NCI-H524 (cell line): ENCODE data around the gene NT5M.
"Not testable (repeated sequence)": the region's sequence is repeated elsewhere in the genome, so short reads cannot be mapped to it uniquely, and the experiment has no call there.

Source experiments
- DNase-seq, 2 experiments: peaks; one replicate each; lab custom pipeline; 2025; lab: John Stamatoyannopoulos, UW

The NT5M gene

DNA sequence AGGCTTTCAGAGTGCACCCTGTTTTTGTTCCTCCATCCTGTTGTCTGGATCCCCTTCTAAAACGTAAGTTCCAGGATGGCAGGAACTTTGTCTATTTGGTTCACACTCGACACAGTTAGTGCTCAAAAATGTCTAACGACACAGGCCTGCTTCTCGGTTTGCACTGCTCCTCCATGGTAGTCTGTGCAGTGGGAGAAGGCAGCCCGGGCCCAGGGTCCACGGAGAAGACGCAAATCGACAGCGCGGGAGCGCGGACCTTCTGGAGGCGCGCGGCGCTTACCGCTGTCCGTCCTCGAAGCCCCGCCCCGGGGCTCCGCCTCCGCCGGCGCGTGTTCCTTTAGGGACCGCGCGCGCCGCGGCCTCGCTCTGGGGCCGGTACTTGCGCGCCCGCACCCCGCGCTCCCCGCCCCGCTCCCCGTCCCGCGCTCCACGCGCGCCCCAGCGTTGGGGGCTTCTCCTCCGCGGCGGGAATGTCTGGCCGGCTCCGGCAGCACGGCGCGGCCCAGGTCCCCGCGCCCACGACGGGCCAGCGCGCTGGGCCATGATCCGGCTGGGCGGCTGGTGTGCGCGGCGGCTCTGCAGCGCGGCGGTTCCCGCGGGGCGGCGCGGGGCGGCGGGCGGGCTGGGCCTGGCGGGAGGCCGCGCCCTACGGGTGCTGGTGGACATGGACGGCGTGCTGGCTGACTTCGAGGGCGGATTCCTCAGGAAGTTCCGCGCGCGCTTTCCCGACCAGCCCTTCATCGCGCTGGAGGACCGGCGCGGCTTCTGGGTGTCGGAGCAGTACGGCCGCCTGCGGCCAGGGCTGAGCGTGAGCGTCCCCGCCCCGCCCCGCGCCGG is at the start of gene NT5M:
Gene NT5M, plus strand, starts transcription at position 364 of the 837 bp plus-strand sequence. Its CDS starts 178 bp downstream, at position 542.
- DNase-seq = peak; percentile 40 to 77

DNA sequence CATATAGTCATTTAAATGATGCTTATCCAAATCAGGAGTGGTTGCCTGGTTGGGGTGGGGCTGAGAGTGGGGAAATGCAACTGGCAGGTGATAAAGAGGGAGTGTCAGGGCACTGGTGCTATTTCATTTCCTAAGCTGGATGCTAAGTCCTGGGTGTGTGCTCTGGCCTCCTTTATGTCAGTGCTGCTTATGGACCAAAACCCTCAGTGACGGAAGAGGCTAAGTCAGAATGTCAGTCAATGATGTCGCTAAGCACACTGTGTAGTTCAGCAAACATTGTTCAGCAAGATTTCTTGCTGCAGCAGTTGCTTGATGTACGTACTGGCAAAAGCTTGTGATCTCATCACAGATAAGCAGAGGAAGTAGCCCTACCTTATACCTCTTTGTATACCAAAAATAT is 49.8 kb upstream of the NT5M start:
- DNase-seq = no peak

GRCh38 chr17:17254036-17254435 is 49.1 kb upstream of the NT5M start:
- DNase-seq = no peak

GRCh38 chr17:17255689-17256088 is 47.5 kb upstream of the NT5M start:
- not testable (repeated sequence) for DNase-seq

- DNase-seq = no peak
These were observed 46.9 kb upstream of the NT5M start for GRCh38 chr17:17256316-17256715.

DNA sequence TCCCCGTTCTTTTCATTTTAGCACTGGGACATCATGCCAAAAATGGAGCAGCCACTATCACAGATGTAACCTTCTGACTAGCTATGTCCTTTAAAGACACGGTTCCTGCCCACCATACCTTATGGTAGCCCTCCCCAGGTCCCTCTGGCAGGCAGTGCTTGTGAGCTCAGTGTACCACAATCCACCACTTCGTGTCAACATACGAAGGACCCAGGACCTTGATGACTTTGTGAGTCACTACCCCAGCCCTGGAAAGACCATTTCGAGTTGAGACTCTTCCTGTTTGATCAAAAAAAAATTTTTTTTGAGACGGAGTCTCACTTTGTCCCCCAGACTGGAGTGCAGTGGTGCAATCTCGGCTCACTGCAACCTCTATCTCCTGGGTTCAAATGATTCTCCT is 45.2 kb upstream of the NT5M start:
- DNase-seq = no peak

DNA sequence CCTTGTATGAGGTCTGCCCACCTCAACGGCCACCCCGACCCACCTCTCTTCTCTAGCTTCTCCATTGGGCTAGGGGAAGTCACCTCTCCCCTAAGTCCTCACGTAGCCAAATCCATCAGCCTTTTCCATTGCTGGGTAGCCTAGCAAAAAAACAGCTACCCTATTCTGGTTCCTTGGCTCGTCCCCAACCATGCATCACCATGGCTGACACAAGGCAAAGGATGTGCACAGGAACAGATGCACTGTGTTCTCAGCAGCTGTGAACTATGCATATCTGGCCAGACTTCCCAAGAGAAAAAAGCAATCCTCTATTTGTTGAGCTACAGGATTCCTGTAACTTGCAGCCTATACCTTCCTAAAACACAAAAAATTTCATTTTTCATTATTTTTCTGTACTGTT is 44.2 kb upstream of the NT5M start:
- DNase-seq = no peak

GRCh38 chr17:17264430-17264829 is 38.7 kb upstream of the NT5M start:
- DNase-seq = peak in 1 of 2 experiments; percentile 24

DNA sequence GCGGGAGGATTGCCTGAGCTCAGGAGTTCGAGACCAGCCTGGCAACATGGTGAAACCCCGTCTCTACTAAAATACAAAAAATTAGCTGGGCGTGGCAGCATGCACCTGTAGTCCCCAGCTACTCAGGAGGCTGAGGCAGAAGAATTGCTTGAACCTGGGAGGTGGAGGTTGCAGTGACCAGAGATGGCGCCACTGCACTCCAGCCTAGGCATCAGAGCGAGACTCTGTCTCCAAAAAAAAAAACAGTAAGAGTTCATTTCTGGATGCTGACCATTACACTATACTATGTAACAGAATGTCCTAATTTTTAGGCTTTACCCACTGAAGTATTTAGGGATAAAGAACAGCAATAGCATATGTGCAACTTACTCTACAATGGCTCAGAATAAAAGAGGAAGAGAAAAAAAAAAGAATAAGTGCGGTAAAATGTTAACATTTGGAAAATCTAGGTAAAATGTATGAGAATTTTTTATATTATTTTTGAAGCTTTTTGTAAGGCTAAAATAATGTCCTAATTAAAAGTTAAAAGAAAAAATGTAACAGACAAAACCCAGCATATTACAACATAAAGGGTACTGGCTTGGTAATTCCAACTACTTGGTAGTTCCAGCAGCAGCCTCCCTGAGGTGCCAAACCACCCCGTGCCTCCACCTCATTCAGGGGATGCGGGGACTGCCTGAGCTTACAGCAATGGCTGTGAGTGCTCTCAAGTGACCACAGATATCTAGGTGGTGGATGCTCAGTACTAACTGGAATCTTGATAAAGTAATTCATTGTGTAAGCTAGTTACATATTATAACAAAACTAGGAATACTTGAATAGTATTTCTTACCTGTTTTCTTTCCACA is 33.0 kb upstream of the NT5M start:
- no peak for DNase-seq

- DNase-seq = no peak
These were observed 27.2 kb upstream of the NT5M start for GRCh38 chr17:17275971-17276370.

DNA sequence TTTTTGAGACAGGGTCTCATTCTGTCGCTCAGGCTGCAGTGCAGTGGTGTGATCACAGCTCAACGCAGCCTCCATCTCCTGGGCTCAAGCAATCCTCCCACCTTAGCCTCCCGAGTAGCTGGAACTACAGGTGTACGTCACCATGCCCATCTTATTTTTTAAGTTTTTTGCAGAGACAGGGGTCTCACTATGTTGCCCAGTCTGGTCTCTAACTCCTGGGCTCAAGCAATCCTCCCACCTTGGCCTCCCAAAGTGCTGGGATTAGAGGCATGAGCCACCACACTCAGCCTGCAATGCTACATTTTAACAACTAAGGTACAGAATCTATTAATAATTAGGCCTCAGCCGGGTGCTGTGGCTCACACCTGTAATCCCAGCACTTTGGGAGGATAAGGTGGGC is 25.7 kb upstream of the NT5M start:
- not testable (repeated sequence) for DNase-seq

DNA sequence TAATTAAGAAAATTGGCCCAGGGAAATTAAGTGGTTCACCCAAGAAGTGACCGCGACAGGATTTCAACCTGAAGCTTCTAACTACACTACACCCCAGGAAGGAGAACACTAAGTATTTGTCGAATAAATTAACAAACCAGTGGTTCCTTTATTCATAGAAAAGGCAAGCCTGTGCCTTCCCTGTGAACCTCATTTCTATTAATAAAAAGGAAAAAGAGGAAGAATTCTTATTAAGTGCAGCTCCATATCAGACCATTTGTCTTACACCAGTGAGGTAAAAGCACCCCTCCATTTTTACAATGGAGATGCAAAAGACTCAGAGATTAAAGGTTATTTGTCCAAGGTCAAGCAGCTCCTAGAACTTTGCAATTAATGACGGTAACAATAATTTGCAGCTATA is 23.9 kb upstream of the NT5M start:
- no peak for DNase-seq

DNA sequence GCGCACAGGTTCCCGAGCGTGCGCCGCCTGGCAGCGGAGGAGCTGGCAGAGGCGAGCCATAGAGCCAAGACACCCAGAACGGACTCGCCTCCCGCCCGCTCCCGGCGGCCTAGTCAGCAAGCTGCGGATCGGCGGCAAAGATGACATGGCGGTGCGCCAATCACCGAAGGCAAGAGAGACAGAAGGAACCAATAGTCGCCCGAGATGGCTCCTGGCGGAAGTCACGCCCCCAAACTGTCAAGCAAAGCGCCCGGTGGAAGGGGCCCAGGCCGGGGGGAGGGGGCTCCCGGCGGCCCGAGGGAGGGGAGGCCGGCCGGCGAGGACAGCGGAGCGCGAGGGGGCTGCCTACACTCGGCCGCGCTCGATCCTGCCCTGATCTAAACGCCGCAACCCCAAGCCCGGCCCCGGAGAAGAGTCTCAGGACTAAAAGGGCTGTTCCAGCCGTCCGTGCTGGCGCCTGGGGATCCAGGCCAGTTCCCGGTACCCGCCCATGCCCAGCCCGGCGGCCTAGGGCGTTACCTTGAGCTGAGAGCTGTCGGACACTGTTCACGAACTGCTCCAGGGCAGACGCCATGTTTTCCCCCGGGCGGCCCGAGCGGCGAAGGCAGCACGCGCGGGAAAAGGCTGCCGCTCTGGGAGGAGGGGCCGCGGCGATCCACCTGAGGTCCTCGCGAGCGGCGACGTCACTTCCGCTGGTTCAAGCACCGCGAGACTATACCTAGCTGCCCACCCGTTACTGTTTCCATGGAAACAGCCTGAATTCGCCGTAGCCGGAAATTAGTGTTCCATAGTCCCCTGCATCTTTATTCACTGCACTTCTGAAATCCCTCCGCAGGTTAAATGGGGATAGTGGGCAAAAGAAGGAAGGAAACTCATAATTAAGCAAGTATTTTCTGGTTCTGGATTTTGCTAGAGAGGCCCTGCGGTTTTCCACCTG is 22.3 kb upstream of the NT5M start, which contains the start of gene COPS3:
Gene COPS3, minus strand, starts transcription at position 634 of the 937 bp plus-strand sequence. Its CDS starts 60 bp downstream, at position 574.
- DNase-seq = peak; percentile 93 to 96

DNA sequence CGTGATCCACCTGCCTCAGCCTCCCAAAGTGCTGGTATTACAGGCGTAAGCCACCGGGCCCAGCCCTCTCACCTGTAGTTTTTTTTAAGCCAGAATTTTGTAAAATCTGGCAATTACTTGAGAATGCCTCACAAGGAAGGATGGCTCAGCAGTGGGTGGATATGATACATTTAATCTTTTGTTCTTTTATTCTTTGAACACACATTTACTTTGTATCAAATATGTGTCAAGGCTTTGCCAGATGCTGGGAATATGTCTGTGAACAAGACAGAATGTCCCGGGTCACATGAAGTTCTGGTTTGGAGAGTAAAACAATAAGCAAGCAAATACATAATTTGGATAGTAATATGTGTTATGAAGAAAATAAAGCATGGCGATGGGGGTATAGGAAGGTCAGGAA is 17.2 kb upstream of the NT5M start:
- no peak for DNase-seq

GRCh38 chr17:17289086-17289485 is 14.1 kb upstream of the NT5M start:
- DNase-seq = no peak

DNA sequence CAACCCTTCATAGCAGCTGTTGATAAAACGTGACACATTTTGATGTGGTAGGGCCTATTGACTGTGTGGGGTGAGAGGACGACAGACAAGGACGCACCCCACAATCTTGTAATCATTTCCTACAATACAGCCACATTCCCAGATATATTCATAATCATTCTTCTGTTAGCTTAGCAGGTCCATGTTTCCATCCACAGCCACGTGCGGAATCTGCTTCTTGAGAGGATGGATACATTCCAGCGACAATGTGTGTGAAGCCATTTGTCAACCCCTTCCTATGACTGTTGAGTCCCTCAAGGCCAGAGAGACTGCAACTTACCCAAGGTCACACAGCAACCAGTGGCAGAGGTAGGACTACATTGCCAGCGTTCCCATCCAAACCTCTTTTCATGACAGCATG is 13.5 kb upstream of the NT5M start:
- no peak for DNase-seq

GRCh38 chr17:17295141-17295540 is 8.0 kb upstream of the NT5M start:
- DNase-seq = no peak

DNA sequence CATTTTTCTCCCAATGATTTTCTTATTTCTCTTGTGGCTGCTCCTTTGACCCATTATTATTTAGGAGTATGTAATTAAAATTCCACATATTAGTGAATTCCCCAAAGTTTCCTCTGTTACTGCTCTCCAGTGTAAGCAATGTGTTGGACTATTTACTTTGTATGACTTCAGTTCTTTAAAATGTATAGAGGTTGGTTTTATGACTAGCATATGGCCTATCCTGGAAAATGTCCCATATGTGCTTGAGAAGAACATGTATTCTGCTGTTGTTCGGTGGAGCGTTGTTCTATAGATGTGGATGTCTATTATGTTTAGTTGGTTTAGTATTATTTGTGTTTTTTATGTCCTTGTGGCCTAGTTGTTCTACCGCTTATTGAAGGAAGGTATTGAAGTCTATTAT is 6.0 kb upstream of the NT5M start:
- DNase-seq = no peak

GRCh38 chr17:17298108-17298507 is 5.1 kb upstream of the NT5M start:
- no peak for DNase-seq

DNA sequence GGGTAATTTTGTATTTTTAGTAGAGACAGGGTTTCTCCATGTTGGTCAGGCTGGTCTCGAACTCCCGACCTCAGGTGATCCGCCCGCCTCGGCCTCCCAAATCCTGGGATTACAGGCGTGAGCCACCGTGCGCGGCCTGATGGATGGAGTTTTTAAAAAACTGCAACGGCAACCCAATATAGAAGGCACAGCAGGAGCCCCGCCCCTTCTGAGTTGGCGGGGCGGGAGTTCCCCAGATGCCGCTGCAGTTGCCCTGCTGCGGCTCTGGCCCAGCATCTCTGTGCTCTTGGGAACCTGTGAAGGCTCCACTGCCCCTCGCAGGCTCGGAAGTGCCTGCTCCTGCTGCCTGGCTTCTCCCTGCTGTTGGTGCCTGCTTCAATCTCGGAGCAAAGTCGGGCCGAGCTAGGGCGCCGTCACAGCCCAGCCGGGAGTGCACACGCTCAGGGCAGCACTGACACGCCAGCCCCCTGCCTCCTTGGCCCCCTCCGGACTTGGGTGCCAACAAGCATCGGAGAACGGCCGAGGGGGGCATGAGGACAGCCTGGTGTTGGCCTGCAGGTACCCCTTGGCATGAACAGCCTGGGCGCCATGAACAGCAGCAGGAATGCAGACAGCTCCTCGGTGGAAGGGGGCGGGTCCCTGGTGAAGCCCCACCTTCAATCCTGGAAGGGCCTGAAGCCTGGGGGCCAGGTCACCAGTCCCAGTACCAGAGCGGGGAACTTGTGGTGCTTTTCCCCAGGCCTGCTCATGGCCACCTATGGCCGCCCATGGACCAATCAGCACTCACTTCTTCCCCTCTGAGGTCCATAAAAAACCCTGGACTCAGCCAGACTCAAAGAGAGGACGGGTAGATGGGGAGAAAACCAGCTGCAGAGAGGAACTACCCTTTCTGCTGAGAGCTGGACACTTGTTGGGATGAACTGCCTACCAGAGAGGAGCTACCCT is 2.3 kb upstream of the NT5M start:
- DNase-seq = no peak

- DNase-seq = not testable (repeated sequence)
These were observed 1.5 kb upstream of the NT5M start for GRCh38 chr17:17301659-17302058.
